ENCODE data around the gene DET1.

- no peak for TF ChIP-seq CTCF (conservative IDR thresholded peaks at IDR 0.05; ENCODE audit: low read length)
- no peak for TF ChIP-seq EZH2phosphoT487 (IDR thresholded peaks at IDR 0.05; ENCODE audit: borderline replicate concordance)
Observed at GRCh38 chr15:88539441-88539840, 7.0 kb downstream of the DET1 start.
